Calu3 (cell line): ENCODE results near the gene KIZ. TPM values are rescaled to one million over a fixed set of nuclear protein-coding genes. Genes with fewer than 3 reads are reported as not detected.

ENCODE experiments used
- BruUV-seq: library from RNA; stranded (reverse); fragments of 400-500 nt; replicated peaks from 2 replicates; lab custom pipeline; 2021; lab: Mats Ljungman, UMichigan
- CTCF ChIA-PET: fragments of 300-600 bp; sonication (Branson Sonifier 250); formaldehyde crosslinking; loops from one replicate; lab custom pipeline; 2022; ENCODE audit warnings: antibody characterized with exemption; lab: Charles Lee
- DNase-seq: peaks from one replicate; pipeline ENCODE4 v3.0.0; 2022
- H3K27ac Mint-ChIP-seq: one replicate; pipeline ENCODE4 v1.8.0; 2022; ENCODE audit warnings: mixed read lengths; ENCODE audit not compliant: unreplicated experiment
- H3K27me3 Mint-ChIP-seq: one replicate; pipeline ENCODE4 v1.8.0; 2022; ENCODE audit warnings: mixed read lengths; ENCODE audit not compliant: unreplicated experiment
- H3K36me3 Mint-ChIP-seq: one replicate; pipeline ENCODE4 v1.8.0; 2022; ENCODE audit warnings: mild to moderate bottlenecking, moderate library complexity, mixed read lengths; ENCODE audit not compliant: insufficient read depth, unreplicated experiment
- H3K4me1 Mint-ChIP-seq: one replicate; pipeline ENCODE4 v1.8.0; 2022; ENCODE audit warnings: mild to moderate bottlenecking, low read depth, mixed read lengths; ENCODE audit not compliant: unreplicated experiment
- H3K4me3 Mint-ChIP-seq: one replicate; pipeline ENCODE4 v1.8.0; 2022; ENCODE audit warnings: mild to moderate bottlenecking, low read depth, moderate library complexity, mixed read lengths; ENCODE audit not compliant: unreplicated experiment
- H3K9me3 Mint-ChIP-seq: one replicate; pipeline ENCODE4 v1.8.0; 2022; ENCODE audit warnings: low read depth, mixed read lengths; ENCODE audit not compliant: unreplicated experiment
- CTCF ChIP-seq: fragments of 200-600 bp; IDR thresholded peaks from one replicate; pipeline ENCODE4 v1.8.0; 2022; ENCODE audit warnings: antibody characterized with exemption; ENCODE audit not compliant: unreplicated experiment
- intact Hi-C: fragments of 100-400 bp; cut with micrococcal nuclease; formaldehyde crosslinking; loops from one replicate; pipeline ENCODE4 v1.10.0; 2022; ENCODE audit not compliant: unreplicated experiment
- total RNA-seq: library from RNA; stranded (reverse); gene quantifications from 2 replicates; pipeline ENCODE4 v1.2.3, GENCODE V29; 2022

Gene KIZ
- total RNA-seq, 1 experiment from 2014 or later: 3.3 TPM

GRCh38 chr20:21126581-21126870 is 644 bp downstream of the KIZ start:
- intact Hi-C loops: no loop called here
- peak overlapping the region; percentile 76 for H3K4me3 Mint-ChIP-seq
- CTCF ChIA-PET: no interaction called here
- H3K9me3 Mint-ChIP-seq: no peaks in the 10 kb centered on the region
- no TSS peak for BruUV-seq
- peaks cover 12% of the 10 kb centered on the region for H3K36me3 Mint-ChIP-seq
- DNase-seq: no peak
- no peaks in the 10 kb centered on the region for H3K27me3 Mint-ChIP-seq
- TF ChIP-seq CTCF: no peak
- no peak overlapping the region for H3K27ac Mint-ChIP-seq
- no peaks in the 10 kb centered on the region for H3K4me1 Mint-ChIP-seq

- DNase-seq: no peak
- no peak for TF ChIP-seq CTCF
- Mint-ChIP-seq H3K4me3 (peak overlapping the region; percentile 76), H3K27me3 (no peaks in the 10 kb centered on the region), H3K4me1 (no peaks in the 10 kb centered on the region), H3K27ac (no peak overlapping the region), H3K9me3 (no peaks in the 10 kb centered on the region), H3K36me3 (peaks cover 12% of the 10 kb centered on the region)
- intact Hi-C loops: no loop called here
- BruUV-seq: TSS peak; percentile 53
- CTCF ChIA-PET: no interaction called here
Measured at GRCh38 chr20:21127201-21127981, 1.5 kb downstream of the KIZ start.

DNA sequence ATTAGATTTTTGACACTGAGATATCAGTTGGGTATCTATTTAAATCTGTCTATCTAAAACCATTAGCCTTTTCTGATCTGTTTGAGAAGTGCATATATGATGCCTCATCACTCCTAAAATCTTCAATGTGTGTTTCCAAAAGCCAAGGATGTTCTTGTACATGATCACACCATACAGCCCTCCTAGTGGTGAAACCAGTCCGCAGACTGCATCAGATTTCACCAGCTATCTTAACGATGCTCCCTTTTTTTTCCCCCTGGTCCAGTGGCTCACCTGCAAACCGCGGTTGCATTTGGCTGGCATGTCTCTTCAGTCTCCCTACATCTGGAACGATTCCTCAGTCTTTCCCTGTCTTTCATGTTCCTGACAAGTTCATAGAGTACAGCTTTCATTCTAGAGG is 4.0 kb downstream of the KIZ start:
- H3K27me3 Mint-ChIP-seq: no peaks in the 10 kb centered on the region
- no peaks in the 10 kb centered on the region for H3K4me1 Mint-ChIP-seq
- no peak overlapping the region for H3K27ac Mint-ChIP-seq
- no peak for TF ChIP-seq CTCF
- BruUV-seq: no TSS peak
- no peaks in the 10 kb centered on the region for H3K9me3 Mint-ChIP-seq
- CTCF ChIA-PET: no interaction called here
- intact Hi-C loops: no loop called here
- peaks cover 12% of the 10 kb centered on the region for H3K36me3 Mint-ChIP-seq
- DNase-seq: no peak
- H3K4me3 Mint-ChIP-seq: no peak overlapping the region

- no peak overlapping the region for H3K4me3 Mint-ChIP-seq
- no peaks in the 10 kb centered on the region for H3K9me3 Mint-ChIP-seq
- CTCF ChIA-PET: no interaction called here
- no peak for TF ChIP-seq CTCF
- H3K27ac Mint-ChIP-seq: no peak overlapping the region
- no peaks in the 10 kb centered on the region for H3K4me1 Mint-ChIP-seq
- H3K27me3 Mint-ChIP-seq: no peaks in the 10 kb centered on the region
- BruUV-seq: no TSS peak
- DNase-seq: no peak
- intact Hi-C loops: no loop called here
- H3K36me3 Mint-ChIP-seq: no peaks in the 10 kb centered on the region
Measured at GRCh38 chr20:21133404-21133803, 7.5 kb downstream of the KIZ start.
